Tibial nerve (tissue), 4 donors: Measurements from ENCODE around the gene C1orf226. TPM values are rescaled to one million over a fixed set of nuclear protein-coding genes. Genes with fewer than 3 reads are reported as not detected.
"Not testable (repeated sequence)": the region's sequence is repeated elsewhere in the genome, so short reads cannot be mapped to it uniquely, and the experiment has no call there.

Experiments
- DNase-seq, 2 donors: peaks; one replicate each; pipeline ENCODE4 v3.0.0-alpha.2; 2019; ENCODE audit warnings: low spot score in 2 of 2
- H3K27ac ChIP-seq, 4 donors: fragments of 200-600 bp; sonication (generic) in 3 of 4; one replicate each; pipeline ENCODE4 v1.5.1; 2017 to 2019; ENCODE audit warnings: mild to moderate bottlenecking in 1 of 4
- H3K27me3 ChIP-seq, 2 donors: fragments of 200-600 bp; sonication (generic) in 1 of 2; one replicate each; pipeline versions ENCODE4 v1.5.1 to v1.6.0; 2017 to 2019
- H3K36me3 ChIP-seq, 3 donors: fragments of 200-600 bp; sonication (generic); one replicate each; pipeline ENCODE4 v1.5.1; 2018 to 2019
- H3K4me1 ChIP-seq, 4 donors: fragments of 200-600 bp; sonication (generic) in 3 of 4; one replicate each; pipeline ENCODE4 v1.5.1; 2017 to 2019
- H3K4me3 ChIP-seq, 4 donors: fragments of 200-600 bp; sonication (generic) in 3 of 4; one replicate each; pipeline ENCODE4 v1.5.1; 2017 to 2019; ENCODE audit warnings: mild to moderate bottlenecking in 1 of 4, moderate library complexity in 1 of 4
- H3K9me3 ChIP-seq, 4 donors: fragments of 200-600 bp; sonication (generic) in 3 of 4; one replicate each; pipeline ENCODE4 v1.5.1; 2017 to 2019
- CTCF ChIP-seq, 5 experiments: fragments of 200-600 bp in 3 of 5; fragments of 450-650 bp in 2 of 5; sonication (generic) in 3 of 5; IDR thresholded peaks; one replicate each; pipeline ENCODE4 v1.5.1; 2016 to 2019; ENCODE audit warnings: antibody characterized with exemption in 5 of 5, mild to moderate bottlenecking in 3 of 5, moderate library complexity in 2 of 5
- EP300 ChIP-seq, 2 donors: sonication (generic); formaldehyde crosslinking; IDR thresholded peaks; one replicate each; pipeline ENCODE4 v1.6.1; 2017; ENCODE audit warnings: antibody characterized with exemption in 2 of 2, mild to moderate bottlenecking in 1 of 2
- POLR2A ChIP-seq, 2 donors: fragments of 450-650 bp; IDR thresholded peaks; one replicate each; pipeline ENCODE4 v1.6.1; 2017; ENCODE audit warnings: antibody characterized with exemption in 2 of 2, mild to moderate bottlenecking in 2 of 2, moderate library complexity in 2 of 2
- WGBS, 2 donors: methylation state at CpG; one replicate each; pipeline ENCODE4 v1.1.5; 2018; 5-methylcytosine and 5-hydroxymethylcytosine counted together
- total RNA-seq, 4 donors: library from RNA; depleted of rRNA; stranded (reverse); fragments of >200 nt; gene quantifications; one replicate each; pipeline ENCODE4 v1.1.0, GENCODE V29; 2016

C1orf226 gene
- total RNA-seq, 4 donors from 2014 or later: 2.9 to 8.0 (median 4.7) TPM

- no peaks in the 10 kb centered on the region for H3K4me1 ChIP-seq
- DNase-seq: no peak
- H3K27ac ChIP-seq: no peak overlapping the region
- no peak overlapping the region for H3K4me3 ChIP-seq
- H3K9me3 ChIP-seq: no peaks in the 10 kb centered on the region
- no peaks in the 10 kb centered on the region for H3K36me3 ChIP-seq
- no peak for TF ChIP-seq EP300 (IDR thresholded peaks at IDR 0.05)
- TF ChIP-seq CTCF (IDR thresholded peaks at IDR 0.05): no peak
- TF ChIP-seq POLR2A (IDR thresholded peaks at IDR 0.05): no peak
- no peaks in the 10 kb centered on the region for H3K27me3 ChIP-seq
- WGBS, 2 donors: 88 to 90% methylated on average over 2 of the region's 2 CpGs
These were observed 35.4 kb downstream of the C1orf226 start for GRCh38 chr1:162416909-162417308.

GRCh38 chr1:162417650-162418049, 36.1 kb downstream of the C1orf226 start:
- Histone ChIP-seq H3K4me3 (no peak overlapping the region), H3K9me3 (no peaks in the 10 kb centered on the region), H3K27me3 (no peaks in the 10 kb centered on the region), H3K27ac (no peak overlapping the region), H3K36me3 (no peaks in the 10 kb centered on the region), H3K4me1 (no peaks in the 10 kb centered on the region)
- TF ChIP-seq CTCF (IDR thresholded peaks at IDR 0.05) (no peak), POLR2A (IDR thresholded peaks at IDR 0.05) (no peak), EP300 (IDR thresholded peaks at IDR 0.05) (no peak)
- no peak for DNase-seq
- 81 to 82% methylated on average over 7 of the region's 7 CpGs for WGBS, 2 donors

- H3K9me3 ChIP-seq, H3K27me3 ChIP-seq, H3K4me3 ChIP-seq, DNase-seq, H3K36me3 ChIP-seq, H3K4me1 ChIP-seq: not testable (repeated sequence)
- peak overlapping the region in 1 of 4 donors; percentile 12 for H3K27ac ChIP-seq
- 78 to 79% methylated on average over 7 of the region's 7 CpGs for WGBS, 2 donors
These were observed 37.1 kb downstream of the C1orf226 start for GRCh38 chr1:162418584-162418983.

- WGBS, 2 donors: 51 to 65% methylated on average over 9 of the region's 9 CpGs
- H3K27me3 ChIP-seq: not testable (repeated sequence)
These were observed 38.0 kb downstream of the C1orf226 start for GRCh38 chr1:162419450-162419931.

GRCh38 chr1:162420120-162420519, 38.6 kb downstream of the C1orf226 start:
- TF ChIP-seq EP300 (IDR thresholded peaks at IDR 0.05): no peak
- no peak for TF ChIP-seq POLR2A (IDR thresholded peaks at IDR 0.05)
- no peak for TF ChIP-seq CTCF (IDR thresholded peaks at IDR 0.05)
- no peaks in the 10 kb centered on the region for H3K36me3 ChIP-seq
- no peaks in the 10 kb centered on the region for H3K27me3 ChIP-seq
- no peaks in the 10 kb centered on the region for H3K4me1 ChIP-seq
- H3K27ac ChIP-seq: peak overlapping the region in 1 of 4 donors; percentile 45
- no peaks in the 10 kb centered on the region for H3K9me3 ChIP-seq
- WGBS, 2 donors: 82 to 85% methylated on average over 3 of the region's 3 CpGs
- H3K4me3 ChIP-seq: no peak overlapping the region
- no peak for DNase-seq

More at GRCh38 chr1:162419450-162419931, 38.0 kb downstream of the C1orf226 start:
- not testable (repeated sequence) for H3K36me3 ChIP-seq, H3K4me3 ChIP-seq, DNase-seq, H3K9me3 ChIP-seq, H3K4me1 ChIP-seq
- peak overlapping the region in 1 of 4 donors; percentile 45 for H3K27ac ChIP-seq

- TF ChIP-seq EP300 (IDR thresholded peaks at IDR 0.05) (no peak), CTCF (IDR thresholded peaks at IDR 0.05) (no peak), POLR2A (IDR thresholded peaks at IDR 0.05) (no peak)
- Histone ChIP-seq H3K9me3 (no peaks in the 10 kb centered on the region), H3K36me3 (no peaks in the 10 kb centered on the region), H3K27ac (peak overlapping the region in 1 of 4 donors; percentile 19), H3K27me3 (no peaks in the 10 kb centered on the region), H3K4me1 (no peaks in the 10 kb centered on the region), H3K4me3 (no peak overlapping the region)
- WGBS, 2 donors: 32 to 39% methylated on average over 5 of the region's 5 CpGs
- no peak for DNase-seq
These were observed 40.0 kb downstream of the C1orf226 start for GRCh38 chr1:162421258-162422164.
